BLaER1 treated with 17β-estradiol and CSF1 and Interleukin-3, amounts not matched to agents 10 nM and 100 nM (cell line): ENCODE data around the gene SZRD1.
"Not testable (repeated sequence)": the region's sequence is repeated elsewhere in the genome, so short reads cannot be mapped to it uniquely, and the experiment has no call there.

Experiments
- H3K27ac ChIP-seq, 11 experiments: shearing (Covaris generic); formaldehyde crosslinking; 2 replicates each; pipeline ENCODE4 v1.8.1; 2022
- H3K27me3 ChIP-seq, 11 experiments: shearing (Covaris generic); formaldehyde crosslinking; 2 replicates each; pipeline ENCODE4 v1.8.1; 2022
- H3K36me3 ChIP-seq, 11 experiments: shearing (Covaris generic); formaldehyde crosslinking; 2 replicates each; pipeline ENCODE4 v1.8.1; 2022
- H3K4me1 ChIP-seq, 10 experiments: shearing (Covaris generic); formaldehyde crosslinking; 2 replicates each; pipeline ENCODE4 v1.8.1; 2022
- H3K4me2 ChIP-seq, 11 experiments: shearing (Covaris generic); formaldehyde crosslinking; 2 replicates each; pipeline ENCODE4 v1.8.1; 2022
- H3K4me3 ChIP-seq, 10 experiments: shearing (Covaris generic); formaldehyde crosslinking; 2 replicates each; pipeline ENCODE4 v1.8.1; 2022
- H3K9ac ChIP-seq, 11 experiments: shearing (Covaris generic); formaldehyde crosslinking; 2 replicates each; pipeline ENCODE4 v1.8.1; 2022
- H3K9me3 ChIP-seq, 11 experiments: shearing (Covaris generic); formaldehyde crosslinking; replicated peaks in 1 of 11; 2 replicates each; pipeline ENCODE4 v1.8.1; 2022
- H4K20me1 ChIP-seq, 11 experiments: shearing (Covaris generic); formaldehyde crosslinking; 2 replicates each; pipeline ENCODE4 v1.8.1; 2022
- Cebpa-rat ChIP-seq, 11 experiments: shearing (Covaris generic); IDR thresholded peaks; 2 replicates each; pipeline ENCODE4 v1.8.1; 2022

The SZRD1 gene

DNA sequence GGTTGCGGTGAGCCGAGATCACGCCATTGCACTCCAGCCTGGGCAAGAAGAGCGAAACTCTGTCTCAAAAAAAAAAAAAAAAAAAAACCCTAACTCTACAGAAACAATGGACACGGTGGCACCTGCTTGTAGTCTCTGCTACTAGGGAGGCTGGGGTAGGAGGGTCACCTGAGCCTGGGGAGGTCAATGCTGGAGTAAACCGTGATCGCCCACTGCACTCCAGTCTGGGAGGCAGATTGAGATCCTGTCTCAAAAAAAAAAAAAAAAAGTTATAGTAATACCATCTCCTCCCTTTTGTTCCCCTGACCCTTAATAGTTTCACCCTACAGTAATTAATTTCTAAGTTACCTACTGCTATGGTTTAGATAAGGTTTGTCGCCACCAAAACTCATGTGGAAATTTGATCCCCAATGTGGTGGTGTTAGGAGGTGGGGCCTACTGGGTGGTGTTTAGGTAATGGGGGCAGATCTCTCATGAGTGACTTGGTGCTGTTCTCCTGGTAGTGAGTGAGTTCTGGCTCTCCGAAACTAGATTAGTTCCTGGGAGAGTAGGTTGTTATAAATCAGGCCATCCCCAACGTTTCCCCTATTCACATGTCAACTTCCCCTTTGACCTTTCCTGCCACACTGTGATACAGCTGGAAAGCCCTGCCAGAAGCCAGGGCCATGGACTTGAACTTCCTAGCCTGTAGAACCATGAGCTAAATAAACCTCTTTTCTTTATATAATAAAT, 24.5 kb upstream of the SZRD1 start:
- H3K36me3 ChIP-seq = peaks cover 13 to 60% (median 35%) of the 10 kb centered on the region in 11 experiments; a peak in 21 of 22 replicates
- H3K4me2 ChIP-seq = peak overlapping the region in 3 of 11 experiments; percentile 35 to 68 (median 47); a peak in 5 of 22 replicates
- peaks cover 35 to 100% (median 98%) of the 10 kb centered on the region in 11 experiments; a peak in 20 of 22 replicates for H4K20me1 ChIP-seq
- H3K27ac ChIP-seq = no peak overlapping the region
- H3K4me3 ChIP-seq = no peak overlapping the region
- no peak overlapping the region for H3K9ac ChIP-seq
- no peaks in the 10 kb centered on the region for H3K9me3 ChIP-seq
- peaks cover 0 to 31% (median 7%) of the 10 kb centered on the region in 10 experiments; a peak in 8 of 20 replicates for H3K4me1 ChIP-seq
- no peak for TF ChIP-seq Cebpa-rat (IDR thresholded peaks at IDR 0.05)
- no peaks in the 10 kb centered on the region for H3K27me3 ChIP-seq

DNA sequence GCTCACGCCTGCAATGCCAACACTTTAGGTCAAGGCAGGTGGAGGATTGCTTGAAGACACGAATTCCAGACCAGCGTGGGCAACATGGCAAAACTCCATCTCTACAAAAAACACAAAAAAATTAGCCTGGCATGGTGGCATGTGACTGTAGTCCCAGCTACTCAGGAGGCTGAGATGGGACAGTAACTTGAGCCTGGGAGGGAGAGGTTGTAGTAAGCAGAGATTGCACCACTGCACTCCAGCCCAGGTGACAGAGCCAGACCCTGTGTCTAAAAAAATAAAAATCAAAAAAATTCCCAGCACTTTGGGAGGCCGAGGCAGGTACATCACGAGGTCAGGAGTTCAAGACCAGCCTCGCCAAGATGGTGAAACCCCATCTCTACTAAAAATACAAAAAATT, 23.8 kb upstream of the SZRD1 start:
- not testable (repeated sequence) for H3K9ac ChIP-seq, H3K9me3 ChIP-seq, H3K4me3 ChIP-seq, H3K27ac ChIP-seq, H3K27me3 ChIP-seq
- Histone ChIP-seq H3K36me3 (peaks cover 13 to 63% (median 35%) of the 10 kb centered on the region in 11 experiments; a peak in 21 of 22 replicates), H4K20me1 (peaks cover 35 to 100% (median 98%) of the 10 kb centered on the region in 11 experiments; a peak in 20 of 22 replicates), H3K4me2 (peak overlapping the region in 3 of 11 experiments; percentile 35 to 68 (median 47); a peak in 5 of 22 replicates), H3K4me1 (peaks cover 0 to 39% (median 7%) of the 10 kb centered on the region in 10 experiments; a peak in 8 of 20 replicates)

DNA sequence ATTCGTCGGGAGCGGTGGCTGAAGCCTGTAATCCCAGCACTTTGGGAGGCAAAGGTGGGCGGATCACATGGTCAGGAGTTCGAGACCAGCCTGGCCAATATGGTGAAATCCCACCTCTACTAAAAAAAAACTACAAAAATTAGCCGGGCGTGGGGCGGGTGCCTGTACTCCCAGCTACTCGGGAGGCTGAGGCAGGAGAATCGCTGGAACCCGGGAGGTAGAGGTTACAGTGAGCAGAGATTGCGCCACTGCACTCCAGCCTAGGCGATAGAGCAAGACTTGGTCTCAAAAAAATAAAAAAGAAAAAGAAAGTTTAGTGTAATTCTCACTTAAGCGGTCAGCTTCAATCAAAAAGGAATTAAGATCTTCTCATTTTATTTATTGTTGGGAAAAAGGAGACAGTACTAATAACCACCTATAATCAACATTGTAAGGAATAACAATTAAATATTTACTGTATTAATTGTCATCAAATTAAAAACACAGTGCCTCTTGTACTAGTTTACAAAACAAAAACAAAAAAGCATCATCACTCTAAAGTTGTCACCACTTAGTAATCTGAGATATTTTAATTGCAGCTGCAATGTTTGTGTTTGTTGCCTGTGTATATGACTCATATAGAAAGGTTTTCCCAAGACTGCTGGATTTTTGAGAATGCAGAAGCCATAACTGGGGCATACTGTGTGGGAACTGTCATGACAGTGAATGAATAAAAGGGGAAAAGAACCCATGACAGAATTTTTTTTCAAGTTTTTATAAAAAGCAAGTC, 18.4 kb upstream of the SZRD1 start:
- H3K4me2 ChIP-seq = peak overlapping the region in 10 of 11 experiments; percentile 21 to 96 (median 86); a peak in 11 of 22 replicates
- no peaks in the 10 kb centered on the region for H3K9me3 ChIP-seq
- TF ChIP-seq Cebpa-rat (IDR thresholded peaks at IDR 0.05) = no peak
- H3K27ac ChIP-seq = peak overlapping the region in 3 of 11 experiments; percentile 37 to 98 (median 65); a peak in 5 of 22 replicates
- H3K9ac ChIP-seq = peak overlapping the region in 4 of 11 experiments; percentile 6 to 98 (median 32); a peak in 5 of 22 replicates
- H4K20me1 ChIP-seq = peaks cover 44 to 83% (median 73%) of the 10 kb centered on the region in 11 experiments; a peak in 21 of 22 replicates
- peaks cover 0 to 20% (median 9%) of the 10 kb centered on the region in 11 experiments; a peak in 9 of 22 replicates for H3K36me3 ChIP-seq
- no peak overlapping the region for H3K4me3 ChIP-seq
- H3K27me3 ChIP-seq = no peaks in the 10 kb centered on the region
- H3K4me1 ChIP-seq = peaks cover 30 to 54% (median 38%) of the 10 kb centered on the region in 10 experiments

DNA sequence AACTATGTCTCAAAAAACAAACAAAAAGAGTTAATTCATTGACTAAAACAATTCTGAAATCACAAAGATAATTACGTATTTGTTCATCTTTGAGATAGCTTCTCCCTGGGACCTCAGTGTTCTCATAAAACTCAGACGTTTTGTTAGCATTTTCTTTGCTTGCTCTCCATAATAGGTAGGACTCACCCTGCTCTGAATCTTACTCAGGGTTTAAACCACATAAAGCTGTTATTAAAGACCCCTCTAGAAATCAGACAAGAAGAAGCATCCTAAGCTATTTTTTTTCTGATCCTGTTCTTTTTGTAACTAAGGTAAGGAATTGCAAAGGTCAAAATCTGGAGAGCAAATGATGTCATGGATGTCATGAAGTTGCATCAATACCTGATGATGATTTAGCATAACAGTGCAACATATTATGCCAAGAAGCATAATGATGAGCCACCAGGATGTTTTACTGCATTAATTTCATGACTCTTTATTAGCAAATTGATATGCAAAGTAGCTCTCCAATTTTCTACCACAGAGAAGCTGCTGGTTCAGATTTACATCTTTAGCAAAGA, 17.1 kb upstream of the SZRD1 start:
- Histone ChIP-seq H4K20me1 (peaks cover 37 to 70% (median 60%) of the 10 kb centered on the region in 11 experiments; a peak in 21 of 22 replicates), H3K27me3 (no peaks in the 10 kb centered on the region), H3K27ac (peak overlapping the region in 2 of 11 experiments; percentile 65 to 98; a peak in 4 of 22 replicates), H3K4me3 (peak overlapping the region in 3 of 10 experiments; percentile 81 to 99 (median 96); a peak in 4 of 20 replicates), H3K9ac (peak overlapping the region in 4 of 11 experiments; percentile 40 to 98 (median 94); a peak in 4 of 22 replicates), H3K4me1 (peaks cover 39 to 55% (median 46%) of the 10 kb centered on the region in 10 experiments), H3K9me3 (no peaks in the 10 kb centered on the region), H3K4me2 (peak overlapping the region; percentile 79 to 96 (median 88)), H3K36me3 (peaks cover 0 to 19% (median 7%) of the 10 kb centered on the region in 11 experiments; a peak in 8 of 22 replicates)
- no peak for TF ChIP-seq Cebpa-rat (IDR thresholded peaks at IDR 0.05)

DNA sequence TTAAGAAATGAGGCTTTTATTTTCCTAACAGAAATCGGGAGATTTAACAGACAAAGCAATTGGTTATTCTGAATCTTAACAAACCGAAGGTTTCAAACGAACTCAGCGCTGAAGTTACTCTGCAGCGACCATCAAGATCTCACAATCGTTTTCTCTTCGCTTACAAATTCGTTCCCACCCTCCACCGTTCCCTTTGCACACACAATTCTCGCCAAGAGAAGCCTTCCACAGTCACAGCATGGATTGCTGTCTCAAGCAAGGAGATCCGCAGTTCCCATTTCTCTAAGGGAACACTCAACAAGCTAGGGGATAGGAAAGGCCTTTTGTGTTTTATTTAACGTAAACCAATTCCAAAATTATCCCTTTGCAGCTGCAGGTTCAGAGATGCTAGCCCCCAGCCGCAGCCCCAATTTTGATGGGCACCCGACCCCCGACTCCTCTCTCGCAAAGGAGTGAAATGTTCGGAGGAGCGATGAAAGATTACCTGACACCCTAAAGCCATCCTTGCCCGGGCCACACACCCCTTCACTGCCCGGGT, 15.5 kb upstream of the SZRD1 start:
- peaks cover 42 to 54% (median 47%) of the 10 kb centered on the region in 10 experiments for H3K4me1 ChIP-seq
- no peak for TF ChIP-seq Cebpa-rat (IDR thresholded peaks at IDR 0.05)
- H3K27ac ChIP-seq = peak overlapping the region; percentile 87 to 98 (median 94)
- no peaks in the 10 kb centered on the region for H3K27me3 ChIP-seq
- peaks cover 0 to 15% (median 4%) of the 10 kb centered on the region in 11 experiments; a peak in 7 of 22 replicates for H3K36me3 ChIP-seq
- H3K4me3 ChIP-seq = peak overlapping the region; percentile 81 to 99 (median 92)
- peaks cover 34 to 55% (median 45%) of the 10 kb centered on the region in 11 experiments; a peak in 21 of 22 replicates for H4K20me1 ChIP-seq
- H3K4me2 ChIP-seq = peak overlapping the region; percentile 79 to 96 (median 88)
- H3K9ac ChIP-seq = peak overlapping the region; percentile 90 to 98 (median 96)
- H3K9me3 ChIP-seq = no peaks in the 10 kb centered on the region

DNA sequence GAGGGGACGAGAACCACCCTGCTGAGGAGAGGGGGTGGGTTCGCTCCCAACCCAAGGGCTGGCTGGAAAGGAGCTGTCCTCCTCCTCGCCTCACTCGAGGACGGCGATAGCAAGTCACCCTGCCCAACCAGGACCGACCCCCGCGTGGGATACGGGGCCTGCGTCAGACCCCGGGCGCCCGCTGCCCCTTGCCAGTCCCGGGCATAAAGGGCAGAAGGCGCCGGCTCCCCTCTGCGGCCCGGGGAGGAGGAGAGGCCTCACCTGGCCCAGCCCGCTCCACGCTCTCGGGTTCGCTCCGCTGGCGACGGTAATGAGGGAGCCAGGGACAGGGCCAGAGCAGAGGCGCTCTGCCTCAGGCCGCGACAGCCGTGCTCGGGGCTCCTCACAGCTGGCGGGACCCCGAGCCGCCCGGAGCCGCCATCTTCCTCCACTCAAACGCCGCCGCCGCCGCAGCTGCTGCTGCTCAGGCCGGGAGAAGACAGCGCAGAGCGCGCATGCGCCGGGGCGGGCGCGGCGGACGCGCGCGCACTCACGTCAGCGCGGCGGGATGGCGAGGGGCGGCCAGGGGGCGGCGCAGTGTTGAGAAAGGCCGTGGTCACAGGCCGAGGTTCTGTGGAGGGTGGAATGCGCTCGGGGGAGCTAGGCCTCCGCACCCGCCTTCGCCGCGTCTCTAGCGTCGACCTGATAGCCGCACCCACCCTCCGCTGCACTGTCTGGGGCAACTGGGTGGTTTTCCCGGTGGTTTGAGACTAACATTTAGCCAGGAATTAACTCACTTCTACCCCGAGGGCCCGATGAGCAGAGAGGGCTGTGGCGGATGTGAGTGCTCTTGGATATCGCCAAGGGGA, 14.8 kb upstream of the SZRD1 start, which contains the start of gene FBXO42:
TSS of gene FBXO42 (minus strand) at position 487 of the 848 bp plus-strand sequence. CDS start 37,062 bp downstream, outside the sequence.
- no peak for TF ChIP-seq Cebpa-rat (IDR thresholded peaks at IDR 0.05)
- Histone ChIP-seq H3K27ac (peak within 1 kb of the TSS; percentile 87 to 98 (median 94)), H3K4me3 (peak within 1 kb of the TSS; percentile 81 to 99 (median 92)), H3K36me3 (peaks cover 0 to 13% (median 4%) of the 10 kb centered on the region in 11 experiments; a peak in 7 of 22 replicates), H3K9me3 (no peaks in the 10 kb centered on the region), H3K4me2 (peak within 1 kb of the TSS; percentile 80 to 96 (median 88)), H4K20me1 (peaks cover 27 to 48% (median 38%) of the 10 kb centered on the region in 11 experiments; a peak in 21 of 22 replicates), H3K9ac (peak within 1 kb of the TSS; percentile 90 to 98 (median 96)), H3K4me1 (peaks cover 41 to 47% (median 45%) of the 10 kb centered on the region in 10 experiments), H3K27me3 (no peaks in the 10 kb centered on the region)

DNA sequence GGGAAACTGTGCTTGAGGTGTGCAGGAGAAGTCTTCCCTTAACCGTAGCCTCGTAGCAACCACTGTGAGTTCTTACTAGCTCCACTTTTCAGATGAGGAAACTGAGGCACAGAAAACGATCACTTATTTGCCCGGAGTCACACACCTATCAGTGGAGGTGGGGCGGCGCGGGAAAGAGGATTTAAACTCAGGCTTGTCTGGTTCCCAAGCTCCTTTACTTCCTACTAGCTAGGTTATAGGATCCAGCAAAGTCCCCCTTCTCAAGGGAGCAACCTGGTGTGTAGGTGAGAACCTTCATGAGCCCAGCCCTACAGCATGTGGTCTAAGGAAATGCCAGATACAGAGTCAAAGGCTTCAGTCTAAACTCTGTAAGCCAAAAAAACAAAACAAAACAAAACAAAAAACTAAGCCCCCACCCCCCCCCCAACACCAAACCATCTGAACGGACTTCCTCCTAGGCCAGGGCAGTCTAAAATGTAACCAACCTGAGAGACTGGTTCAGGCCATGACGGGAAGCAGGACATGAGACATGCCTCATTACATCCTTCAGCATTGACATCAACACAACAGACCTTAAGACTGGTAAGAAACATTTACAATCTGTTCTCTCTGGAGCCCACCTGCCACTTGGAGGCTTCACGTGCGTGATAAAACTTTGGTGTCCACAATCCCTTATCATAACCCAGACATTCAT, 14.1 kb upstream of the SZRD1 start:
- H3K4me1 ChIP-seq = peaks cover 33 to 47% (median 43%) of the 10 kb centered on the region in 10 experiments
- H3K9ac ChIP-seq = peak overlapping the region; percentile 90 to 98 (median 96)
- peak overlapping the region; percentile 80 to 96 (median 88) for H3K4me2 ChIP-seq
- peak overlapping the region; percentile 87 to 98 (median 94) for H3K27ac ChIP-seq
- no peaks in the 10 kb centered on the region for H3K9me3 ChIP-seq
- no peaks in the 10 kb centered on the region for H3K27me3 ChIP-seq
- peak overlapping the region; percentile 81 to 99 (median 92) for H3K4me3 ChIP-seq
- H3K36me3 ChIP-seq = peaks cover 0 to 10% (median 3%) of the 10 kb centered on the region in 11 experiments; a peak in 5 of 22 replicates
- peaks cover 26 to 40% (median 30%) of the 10 kb centered on the region in 11 experiments; a peak in 21 of 22 replicates for H4K20me1 ChIP-seq
- TF ChIP-seq Cebpa-rat (IDR thresholded peaks at IDR 0.05) = no peak
